Spinal cord (tissue), 10 donors: Measurements from ENCODE around the gene ROBO2. TPM values are rescaled to one million over a fixed set of nuclear protein-coding genes. Genes with fewer than 3 reads are reported as not detected.

Experiments
- DNase-seq, 6 donors: peaks; one replicate each; pipeline versions ENCODE4 v3.0.0 to v3.0.0-alpha.2; 2013 to 2015; ENCODE audit warnings: low spot score in 6 of 6, low read depth in 4 of 6
- H3K27ac ChIP-seq: one replicate; pipeline ENCODE4 v1.5.1; 2013; ENCODE audit warnings: low read depth, low read length, control low read depth
- H3K27me3 ChIP-seq: one replicate; pipeline ENCODE4 v1.6.1; 2013; ENCODE audit warnings: low read length; ENCODE audit not compliant: control insufficient read depth, insufficient read depth
- H3K36me3 ChIP-seq: one replicate; pipeline ENCODE4 v1.6.1; 2013; ENCODE audit warnings: low read length; ENCODE audit not compliant: control insufficient read depth, insufficient read depth
- H3K4me1 ChIP-seq: one replicate; pipeline ENCODE4 v1.6.1; 2013; ENCODE audit warnings: low read length; ENCODE audit not compliant: control insufficient read depth, insufficient read depth
- H3K4me3 ChIP-seq: one replicate; pipeline ENCODE4 v1.5.1; 2013; ENCODE audit warnings: low read depth, low read length, control low read depth
- H3K9me3 ChIP-seq: one replicate; pipeline ENCODE4 v1.6.1; 2013; ENCODE audit warnings: low read length; ENCODE audit not compliant: control insufficient read depth, insufficient read depth
- WGBS: methylation state at CpG from one replicate; pipeline ENCODE4 v1.1.5; 2013; ENCODE audit warnings: missing lambda C conversion rate; ENCODE audit not compliant: insufficient coverage; 5-methylcytosine and 5-hydroxymethylcytosine counted together
- polyA plus RNA-seq, 2 donors: library from polyadenylated mRNA; unstranded; fragments of 120-200 nt; gene quantifications; one replicate each; pipeline ENCODE4 v1.2.1, GENCODE V29; 2013; ENCODE audit not compliant: insufficient read length in 2 of 2
- total RNA-seq, 2 donors: library from RNA; depleted of rRNA in 1 of 2; stranded (reverse); fragments of 120-200 nt in 1 of 2; fragments of >200 nt in 1 of 2; gene quantifications; one replicate each; pipeline versions ENCODE4 v1.2.3 to v1.2.4, GENCODE V29; 2013 to 2014
- donor health status: healthy.

The ROBO2 gene
- total and polyA plus RNA-seq, 4 donors = 75.0 to 196 (median 114) TPM

DNA sequence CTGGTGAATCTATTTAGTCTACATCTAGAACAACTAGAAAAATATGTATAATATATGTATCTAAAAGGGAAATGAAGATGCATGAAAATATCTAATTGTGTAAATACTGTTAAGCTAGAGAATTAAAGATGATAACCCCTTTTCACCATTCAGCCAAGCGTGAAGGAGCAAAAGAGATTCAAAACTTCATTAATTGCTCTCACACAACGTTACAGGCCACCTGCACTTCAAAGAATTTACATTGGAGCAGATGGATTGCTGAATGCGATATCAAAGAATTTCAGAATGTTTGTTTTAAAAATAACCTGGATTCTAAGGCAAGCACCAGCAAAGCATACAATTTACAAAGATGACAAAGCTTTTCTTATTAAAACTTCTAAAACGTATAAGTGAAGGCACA, 243.2 kb downstream of the ROBO2 start:
- no peaks in the 10 kb centered on the region for H3K9me3 ChIP-seq
- H3K27ac ChIP-seq = no peak overlapping the region
- H3K36me3 ChIP-seq = no peaks in the 10 kb centered on the region
- peak in 1 of 6 donors; percentile 48 for DNase-seq
- no peaks in the 10 kb centered on the region for H3K27me3 ChIP-seq
- WGBS = no CpG with 5 or more reads among the region's 4 CpGs
- peaks cover 2% of the 10 kb centered on the region for H3K4me1 ChIP-seq
- H3K4me3 ChIP-seq = no peak overlapping the region

- no peak overlapping the region for H3K27ac ChIP-seq
- no peak overlapping the region for H3K4me3 ChIP-seq
- DNase-seq = peak in 2 of 6 donors; percentile 55 to 59
- no peaks in the 10 kb centered on the region for H3K27me3 ChIP-seq
- no peaks in the 10 kb centered on the region for H3K4me1 ChIP-seq
- no peaks in the 10 kb centered on the region for H3K36me3 ChIP-seq
- WGBS = no CpG with 5 or more reads among the region's 1 CpG
- H3K9me3 ChIP-seq = no peaks in the 10 kb centered on the region
Measured at GRCh38 chr3:77288348-77288747, 248.4 kb downstream of the ROBO2 start.

- 80% methylated on average over 4 of the region's 5 CpGs for WGBS
- DNase-seq = no peak
- Histone ChIP-seq H3K4me1 (no peaks in the 10 kb centered on the region), H3K27ac (no peak overlapping the region), H3K36me3 (no peaks in the 10 kb centered on the region), H3K27me3 (no peaks in the 10 kb centered on the region), H3K9me3 (no peaks in the 10 kb centered on the region), H3K4me3 (no peak overlapping the region)
Measured at GRCh38 chr3:77296527-77296926, 256.6 kb downstream of the ROBO2 start.

DNA sequence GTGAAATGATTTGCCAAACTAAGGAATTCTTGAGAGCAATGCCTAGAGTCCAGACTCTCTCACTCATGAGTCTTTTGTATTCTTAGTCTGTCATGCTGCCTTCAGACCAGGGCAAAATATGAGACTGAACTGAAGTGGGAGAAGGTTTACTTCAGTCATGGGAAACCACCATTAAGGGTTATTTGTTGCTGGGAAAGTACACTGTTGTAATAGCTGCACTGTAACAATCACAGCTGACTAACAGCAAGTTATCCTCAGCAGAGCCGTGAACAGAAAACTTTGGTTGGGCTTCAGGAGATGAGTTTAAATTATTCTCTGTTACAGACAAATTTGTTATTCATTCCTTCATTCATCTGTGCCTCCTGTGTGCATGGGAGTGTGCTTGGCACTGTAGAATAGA, 258.5 kb downstream of the ROBO2 start:
- no peak for DNase-seq
- WGBS = no CpG with 5 or more reads among the region's 1 CpG

GRCh38 chr3:77303955-77304699, 264.2 kb downstream of the ROBO2 start:
- no peaks in the 10 kb centered on the region for H3K27me3 ChIP-seq
- H3K27ac ChIP-seq = no peak overlapping the region
- peak in 1 of 6 donors; percentile 80 for DNase-seq
- no peaks in the 10 kb centered on the region for H3K9me3 ChIP-seq
- H3K36me3 ChIP-seq = no peaks in the 10 kb centered on the region
- no peaks in the 10 kb centered on the region for H3K4me1 ChIP-seq
- H3K4me3 ChIP-seq = no peak overlapping the region
- 20% methylated on average over 5 of the region's 12 CpGs for WGBS

More for the DNA sequence above, 258.5 kb downstream of the ROBO2 start:
- Histone ChIP-seq H3K27ac (no peak overlapping the region), H3K4me3 (no peak overlapping the region), H3K9me3 (no peaks in the 10 kb centered on the region), H3K4me1 (no peaks in the 10 kb centered on the region), H3K36me3 (no peaks in the 10 kb centered on the region), H3K27me3 (no peaks in the 10 kb centered on the region)

DNA sequence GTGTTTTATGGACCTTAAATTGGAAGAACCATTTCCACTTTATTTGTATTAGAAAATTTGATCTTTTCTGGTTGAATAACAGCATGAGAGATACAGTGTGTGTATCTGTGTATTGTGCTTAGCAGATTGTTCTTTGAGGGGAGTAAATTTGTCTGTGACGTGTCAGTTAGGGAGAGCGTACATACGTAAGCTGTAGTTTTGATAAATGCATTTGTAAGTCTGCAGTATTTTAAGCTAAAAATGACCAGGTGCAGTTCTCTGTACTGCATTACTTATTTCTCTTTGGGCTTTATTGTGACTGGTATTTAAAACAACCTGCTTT, 264.8 kb downstream of the ROBO2 start:
- no peaks in the 10 kb centered on the region for H3K27me3 ChIP-seq
- no peak overlapping the region for H3K4me3 ChIP-seq
- no peak for DNase-seq
- H3K4me1 ChIP-seq = no peaks in the 10 kb centered on the region
- H3K9me3 ChIP-seq = no peaks in the 10 kb centered on the region
- no peaks in the 10 kb centered on the region for H3K36me3 ChIP-seq
- WGBS = 40% methylated on average over 1 of the region's 3 CpGs
- no peak overlapping the region for H3K27ac ChIP-seq

GRCh38 chr3:77309460-77309859, 269.6 kb downstream of the ROBO2 start:
- no peak for DNase-seq
- Histone ChIP-seq H3K4me1 (no peaks in the 10 kb centered on the region), H3K9me3 (no peaks in the 10 kb centered on the region), H3K27me3 (no peaks in the 10 kb centered on the region), H3K36me3 (no peaks in the 10 kb centered on the region), H3K27ac (no peak overlapping the region), H3K4me3 (no peak overlapping the region)

GRCh38 chr3:77313843-77314242, 273.9 kb downstream of the ROBO2 start:
- no peaks in the 10 kb centered on the region for H3K27me3 ChIP-seq
- H3K36me3 ChIP-seq = no peaks in the 10 kb centered on the region
- H3K9me3 ChIP-seq = no peaks in the 10 kb centered on the region
- 100% methylated on average over 1 of the region's 3 CpGs for WGBS
- no peak overlapping the region for H3K4me3 ChIP-seq
- no peaks in the 10 kb centered on the region for H3K4me1 ChIP-seq
- H3K27ac ChIP-seq = no peak overlapping the region
- no peak for DNase-seq

GRCh38 chr3:77319711-77320110, 279.8 kb downstream of the ROBO2 start:
- Histone ChIP-seq H3K36me3 (no peaks in the 10 kb centered on the region), H3K4me1 (no peaks in the 10 kb centered on the region), H3K27ac (no peak overlapping the region), H3K4me3 (no peak overlapping the region), H3K9me3 (no peaks in the 10 kb centered on the region), H3K27me3 (no peaks in the 10 kb centered on the region)
- DNase-seq = peak in 1 of 6 donors; percentile 70
- no CpG with 5 or more reads among the region's 2 CpGs for WGBS

DNA sequence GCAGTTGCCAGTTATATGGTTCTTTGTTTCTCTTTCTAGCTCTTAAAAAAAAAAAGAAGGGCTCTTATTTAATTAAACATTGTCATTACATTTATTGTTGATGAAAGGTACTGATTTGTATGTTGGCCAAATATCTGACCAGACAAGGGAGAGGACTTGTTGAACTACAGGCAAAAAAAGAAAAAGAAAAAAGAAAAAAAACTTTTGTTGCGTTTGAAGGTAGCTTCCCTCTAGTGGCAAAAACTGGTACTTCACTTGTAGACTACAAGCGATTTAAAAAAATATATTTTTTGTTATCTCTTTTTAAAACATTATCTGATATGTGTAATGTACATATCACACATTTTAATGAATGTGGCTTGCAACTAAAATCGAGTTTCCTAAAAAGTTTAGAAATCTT, 280.6 kb downstream of the ROBO2 start:
- no peaks in the 10 kb centered on the region for H3K4me1 ChIP-seq
- H3K27me3 ChIP-seq = no peaks in the 10 kb centered on the region
- no peak overlapping the region for H3K27ac ChIP-seq
- no peak overlapping the region for H3K4me3 ChIP-seq
- no peaks in the 10 kb centered on the region for H3K9me3 ChIP-seq
- WGBS = no CpG with 5 or more reads among the region's 3 CpGs
- H3K36me3 ChIP-seq = no peaks in the 10 kb centered on the region
- peak in 2 of 6 donors; percentile 40 to 63 for DNase-seq
